K562 (cell line): Measurements from ENCODE around the gene FIBP. TPM values are rescaled to one million over a fixed set of nuclear protein-coding genes. Genes with fewer than 3 reads are reported as not detected.

Experiments
- ATAC-seq: fragments of 200-7000 bp; cut with Tn5 transposase; 3 replicates; pipeline ENCODE4 v1.9.1; 2020; ENCODE audit warnings: moderate library complexity
- BruUV-seq: library from RNA; stranded (reverse); fragments of 400-500 nt; replicated peaks from 2 replicates; lab custom pipeline; 2021; lab: Mats Ljungman, UMichigan
- CTCF ChIA-PET: fragments of 300-600 bp; formaldehyde crosslinking; extraction: SDS; loops from one replicate; lab custom pipeline; 2021; ENCODE audit warnings: low intra/inter-chr PET ratio; lab: Yijun Ruan, JAX
- POLR2A ChIA-PET: fragments of 300-600, 350-650 bp; sonication (Branson Sonifier 250); formaldehyde crosslinking; extraction: SDS; loops from one replicate; lab custom pipeline; 2021; ENCODE audit warnings: antibody characterized with exemption, inconsistent platforms; lab: Yijun Ruan, JAX
- DNase-seq, 4 experiments: peaks; one replicate each; pipeline versions ENCODE4 v3.0.0 to v3.0.0-alpha.2; 2011 to 2018; ENCODE audit warnings: low spot score in 3 of 4, mixed read lengths in 3 of 4; ENCODE audit errors: extremely low read depth in 1 of 4
- FAIRE-seq: peaks from 2 replicates; lab custom pipeline; 2011; peaks lifted over from hg19 to GRCh38; lab: Jason Lieb, UNC
- H2AFZ ChIP-seq: 2 replicates; pipeline ENCODE4 v1.6.0; 2011; ENCODE audit warnings: low read depth, low read length, control low read depth, inconsistent platforms
- H3K27ac ChIP-seq: fragments of 200-600 bp; 3 replicates; pipeline ENCODE4 v1.8.0; 2011; ENCODE audit warnings: low read depth, mild to moderate bottlenecking, control low read depth, inconsistent platforms, low read length, moderate library complexity, mixed read lengths; ENCODE audit errors: extremely low read depth
- H3K27me3 ChIP-seq, 2 experiments: fragments of 300-600 bp in 1 of 2; 2 replicates in 1 of 2; 3 replicates in 1 of 2; pipeline versions ENCODE4 v1.6.0 to v1.8.0; 2011; ENCODE audit warnings: inconsistent platforms in 2 of 2, low read length in 2 of 2, mild to moderate bottlenecking in 1 of 2, mixed read lengths in 1 of 2, moderate library complexity in 1 of 2; ENCODE audit not compliant: control insufficient read depth in 2 of 2, insufficient read depth in 2 of 2
- H3K36me3 ChIP-seq: fragments of 300-600 bp; 3 replicates; pipeline ENCODE4 v1.8.0; 2011; ENCODE audit warnings: mild to moderate bottlenecking, low read length, inconsistent platforms; ENCODE audit not compliant: control insufficient read depth, insufficient read depth
- H3K4me1 ChIP-seq, 2 experiments: fragments of 200-600 bp in 1 of 2; replicated peaks in 1 of 2; 2 replicates in 1 of 2; 3 replicates in 1 of 2; pipeline versions ENCODE4 v1.5.1 to v1.8.0; 2011; ENCODE audit warnings: inconsistent platforms in 2 of 2, low read length in 2 of 2, mild to moderate bottlenecking in 1 of 2, mixed read lengths in 1 of 2, moderate library complexity in 1 of 2; ENCODE audit not compliant: control insufficient read depth in 2 of 2, insufficient read depth in 2 of 2
- H3K4me2 ChIP-seq: 2 replicates; pipeline ENCODE4 v1.6.1; 2011; ENCODE audit warnings: low read length, control low read depth, inconsistent platforms, mixed read lengths; ENCODE audit not compliant: insufficient read depth
- H3K4me3 ChIP-seq: fragments of 200-600 bp; sonication (generic), shearing (Covaris generic); 2 replicates; pipeline ENCODE4 v1.5.1; 2016; ENCODE audit warnings: control low read depth, inconsistent platforms
- H3K79me2 ChIP-seq: fragments of 200-600 bp; 3 replicates; pipeline ENCODE4 v1.8.0; 2011; ENCODE audit warnings: low read length, inconsistent platforms; ENCODE audit not compliant: control insufficient read depth, insufficient read depth
- H3K9ac ChIP-seq, 2 experiments: 2 replicates each; pipeline versions ENCODE4 v1.6.0 to v1.6.1; 2011; ENCODE audit warnings: low read depth in 2 of 2, low read length in 2 of 2, control low read depth in 1 of 2, inconsistent platforms in 1 of 2, mild to moderate bottlenecking in 1 of 2, mixed read lengths in 1 of 2; ENCODE audit not compliant: insufficient read depth in 1 of 2
- H3K9me1 ChIP-seq: one replicate; pipeline ENCODE4 v1.6.0; 2011; ENCODE audit warnings: inconsistent platforms, mild to moderate bottlenecking, low read length, moderate library complexity; ENCODE audit not compliant: control insufficient read depth, insufficient read depth
- H3K9me3 ChIP-seq: replicated peaks from 2 replicates; pipeline ENCODE4 v1.5.1; 2011; ENCODE audit warnings: low read depth, low read length, inconsistent platforms; ENCODE audit not compliant: control insufficient read depth, insufficient read depth
- H4K20me1 ChIP-seq: replicated peaks from 2 replicates; pipeline ENCODE4 v1.6.1; 2011; ENCODE audit warnings: low read length, inconsistent platforms, mixed read lengths; ENCODE audit not compliant: control insufficient read depth, insufficient read depth
- MECOM ChIP-seq: fragments of 250-450 bp; sonication (Bioruptor Pico); IDR thresholded peaks from 2 replicates; pipeline ENCODE4 v1.8.0; 2022; ENCODE audit warnings: inconsistent platforms
- SPI1 ChIP-seq: IDR thresholded peaks from 2 replicates; pipeline ENCODE4 v1.6.1; 2011; ENCODE audit warnings: low read depth, low read length, control low read depth, borderline replicate concordance
- WGBS: fragments of 100-300 bp; shearing (Covaris generic); methylation state at CpG from one replicate; pipeline ENCODE4 v1.1.6; 2016; ENCODE audit warnings: low coverage, mixed read lengths; ENCODE audit not compliant: insufficient coverage; ENCODE audit errors: missing lambda C conversion rate; 5-methylcytosine and 5-hydroxymethylcytosine counted together
- in situ Hi-C: fragments of 300-500 bp; cut with MboI; formaldehyde crosslinking; loops from 4 replicates; pipeline ENCODE4 v1.15.0; 2018; ENCODE audit warnings: inconsistent platforms, mixed read lengths
- intact Hi-C: fragments of 100-400 bp; cut with micrococcal nuclease; formaldehyde crosslinking; loops from 2 replicates; pipeline ENCODE4 v1.14.2; 2022
- polyA plus RNA-seq, 8 experiments: library from polyadenylated mRNA; depleted of rRNA in 4 of 8; stranded (reverse) in 5 of 8; unstranded in 3 of 8; fragments of >200 nt; fragmentation: Nextera tagmentation in 2 of 8; fragmentation: Illumina TruSeq in 1 of 8; extraction: Ambion mirVana in 2 of 8; extraction: Trizol in 1 of 8; gene quantifications; 2 replicates each; pipeline versions ENCODE4 v1.2.1 to v1.2.3, GENCODE V29; 2011 to 2014; ENCODE audit warnings: inconsistent platforms in 1 of 8, missing spikeins in 1 of 8
- total RNA-seq, 7 experiments: library from RNA; depleted of rRNA in 6 of 7; stranded (reverse); fragments of >200 nt in 6 of 7; fragmentation: Illumina TruSeq in 2 of 7; extraction: Trizol in 2 of 7; gene quantifications; 2 replicates each; pipeline versions ENCODE4 v1.2.1 to v1.2.3, GENCODE V29; 2011 to 2021; ENCODE audit warnings: low replicate concordance in 1 of 7
- TF ChIP-seq, protein P1 (sequence below): fragments of 250-450 bp; sonication (Bioruptor Pico); IDR thresholded peaks from 2 replicates; pipeline ENCODE4 v1.5.0; 2021
- TF ChIP-seq, protein P2 (sequence below): fragments of 250-450 bp; sonication (Bioruptor Pico); IDR thresholded peaks from 2 replicates; pipeline ENCODE4 v1.5.0; 2021
- TF ChIP-seq, protein P3 (sequence below): fragments of 250-450 bp; sonication (Bioruptor Pico); IDR thresholded peaks from 2 replicates; pipeline ENCODE4 v1.4.0; 2020

FIBP gene
- total and polyA plus RNA-seq, 9 of the 15 experiments (the other 6 are each of a cell fraction or from before 2014, with no cell fraction given): 41.2 to 79.2 (median 48.6) TPM

DNA sequence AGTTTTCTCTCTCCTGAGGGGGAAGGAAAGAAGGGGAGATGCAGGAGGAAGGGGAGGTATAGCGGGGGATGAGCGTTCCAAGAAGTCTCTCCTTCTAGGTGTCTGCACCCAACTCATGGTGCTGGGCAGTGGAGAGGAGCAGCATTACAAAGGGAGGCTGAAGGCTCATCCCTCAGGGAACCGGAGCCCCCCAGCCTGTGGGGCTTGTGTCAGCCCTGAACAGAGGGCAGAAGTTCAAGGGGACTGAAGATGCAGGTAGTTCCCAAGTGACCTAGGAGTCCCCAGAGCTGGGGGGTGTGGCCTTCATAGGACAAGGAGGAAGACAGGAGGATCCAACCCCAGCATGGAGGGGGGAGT lies 28.8 kb upstream of the FIBP start (continued):
- TF ChIP-seq, protein P1, sequence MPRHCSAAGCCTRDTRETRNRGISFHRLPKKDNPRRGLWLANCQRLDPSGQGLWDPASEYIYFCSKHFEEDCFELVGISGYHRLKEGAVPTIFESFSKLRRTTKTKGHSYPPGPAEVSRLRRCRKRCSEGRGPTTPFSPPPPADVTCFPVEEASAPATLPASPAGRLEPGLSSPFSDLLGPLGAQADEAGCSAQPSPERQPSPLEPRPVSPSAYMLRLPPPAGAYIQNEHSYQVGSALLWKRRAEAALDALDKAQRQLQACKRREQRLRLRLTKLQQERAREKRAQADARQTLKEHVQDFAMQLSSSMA (CRISPR knock-in tag): no peak
- TF ChIP-seq MECOM (CRISPR knock-in tag): no peak
- TF ChIP-seq, protein P2, sequence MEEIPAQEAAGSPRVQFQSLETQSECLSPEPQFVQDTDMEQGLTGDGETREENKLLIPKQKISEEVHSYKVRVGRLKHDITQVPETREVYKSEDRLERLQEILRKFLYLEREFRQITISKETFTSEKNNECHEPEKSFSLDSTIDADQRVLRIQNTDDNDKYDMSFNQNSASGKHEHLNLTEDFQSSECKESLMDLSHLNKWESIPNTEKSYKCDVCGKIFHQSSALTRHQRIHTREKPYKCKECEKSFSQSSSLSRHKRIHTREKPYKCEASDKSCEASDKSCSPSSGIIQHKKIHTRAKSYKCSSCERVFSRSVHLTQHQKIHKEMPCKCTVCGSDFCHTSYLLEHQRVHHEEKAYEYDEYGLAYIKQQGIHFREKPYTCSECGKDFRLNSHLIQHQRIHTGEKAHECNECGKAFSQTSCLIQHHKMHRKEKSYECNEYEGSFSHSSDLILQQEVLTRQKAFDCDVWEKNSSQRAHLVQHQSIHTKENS (CRISPR knock-in tag): no peak
- TF ChIP-seq, all 486 proteins: peak for 0

DNA sequence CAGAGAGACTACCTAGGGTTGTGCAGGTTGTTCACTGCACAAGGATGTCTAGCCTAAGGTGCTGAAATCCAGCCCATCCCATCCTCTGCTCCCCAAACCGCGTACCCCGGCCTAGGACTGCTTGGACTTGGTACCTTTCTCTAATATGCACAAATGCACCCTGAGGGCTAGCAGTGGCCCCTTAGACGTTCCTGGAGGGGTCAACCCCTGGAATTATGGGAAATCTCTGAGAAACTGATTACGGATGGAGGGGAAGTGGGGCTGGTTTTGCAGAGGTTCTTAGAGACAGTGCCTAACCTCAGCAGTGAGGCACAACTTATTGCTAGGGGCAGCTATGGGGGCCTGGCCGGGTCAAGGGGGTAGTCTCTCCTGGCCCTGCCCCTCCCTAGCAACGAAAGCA lies 28.1 kb upstream of the FIBP start:
- ATAC-seq (no peak), FAIRE-seq (no peak), DNase-seq (no peak)
- H3K79me2 ChIP-seq: peaks cover 31% of the 10 kb centered on the region
- TF ChIP-seq SPI1: peak; percentile 12; the same call in 1 of the 2 replicates
- TF ChIP-seq, protein P3, sequence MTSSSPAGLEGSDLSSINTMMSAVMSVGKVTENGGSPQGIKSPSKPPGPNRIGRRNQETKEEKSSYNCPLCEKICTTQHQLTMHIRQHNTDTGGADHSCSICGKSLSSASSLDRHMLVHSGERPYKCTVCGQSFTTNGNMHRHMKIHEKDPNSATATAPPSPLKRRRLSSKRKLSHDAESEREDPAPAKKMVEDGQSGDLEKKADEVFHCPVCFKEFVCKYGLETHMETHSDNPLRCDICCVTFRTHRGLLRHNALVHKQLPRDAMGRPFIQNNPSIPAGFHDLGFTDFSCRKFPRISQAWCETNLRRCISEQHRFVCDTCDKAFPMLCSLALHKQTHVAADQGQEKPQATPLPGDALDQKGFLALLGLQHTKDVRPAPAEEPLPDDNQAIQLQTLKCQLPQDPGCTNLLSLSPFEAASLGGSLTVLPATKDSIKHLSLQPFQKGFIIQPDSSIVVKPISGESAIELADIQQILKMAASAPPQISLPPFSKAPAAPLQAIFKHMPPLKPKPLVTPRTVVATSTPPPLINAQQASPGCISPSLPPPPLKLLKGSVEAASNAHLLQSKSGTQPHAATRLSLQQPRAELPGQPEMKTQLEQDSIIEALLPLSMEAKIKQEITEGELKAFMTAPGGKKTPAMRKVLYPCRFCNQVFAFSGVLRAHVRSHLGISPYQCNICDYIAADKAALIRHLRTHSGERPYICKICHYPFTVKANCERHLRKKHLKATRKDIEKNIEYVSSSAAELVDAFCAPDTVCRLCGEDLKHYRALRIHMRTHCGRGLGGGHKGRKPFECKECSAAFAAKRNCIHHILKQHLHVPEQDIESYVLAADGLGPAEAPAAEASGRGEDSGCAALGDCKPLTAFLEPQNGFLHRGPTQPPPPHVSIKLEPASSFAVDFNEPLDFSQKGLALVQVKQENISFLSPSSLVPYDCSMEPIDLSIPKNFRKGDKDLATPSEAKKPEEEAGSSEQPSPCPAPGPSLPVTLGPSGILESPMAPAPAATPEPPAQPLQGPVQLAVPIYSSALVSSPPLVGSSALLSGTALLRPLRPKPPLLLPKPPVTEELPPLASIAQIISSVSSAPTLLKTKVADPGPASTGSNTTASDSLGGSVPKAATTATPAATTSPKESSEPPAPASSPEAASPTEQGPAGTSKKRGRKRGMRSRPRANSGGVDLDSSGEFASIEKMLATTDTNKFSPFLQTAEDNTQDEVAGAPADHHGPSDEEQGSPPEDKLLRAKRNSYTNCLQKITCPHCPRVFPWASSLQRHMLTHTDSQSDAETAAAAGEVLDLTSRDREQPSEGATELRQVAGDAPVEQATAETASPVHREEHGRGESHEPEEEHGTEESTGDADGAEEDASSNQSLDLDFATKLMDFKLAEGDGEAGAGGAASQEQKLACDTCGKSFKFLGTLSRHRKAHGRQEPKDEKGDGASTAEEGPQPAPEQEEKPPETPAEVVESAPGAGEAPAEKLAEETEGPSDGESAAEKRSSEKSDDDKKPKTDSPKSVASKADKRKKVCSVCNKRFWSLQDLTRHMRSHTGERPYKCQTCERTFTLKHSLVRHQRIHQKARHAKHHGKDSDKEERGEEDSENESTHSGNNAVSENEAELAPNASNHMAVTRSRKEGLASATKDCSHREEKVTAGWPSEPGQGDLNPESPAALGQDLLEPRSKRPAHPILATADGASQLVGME: no peak
- H3K27ac ChIP-seq: no peak overlapping the region
- H2AFZ ChIP-seq: no peak overlapping the region
- no peaks in the 10 kb centered on the region for H4K20me1 ChIP-seq
- H3K4me3 ChIP-seq: no peak overlapping the region
- POLR2A ChIA-PET: interaction anchor here (0.6 to 2.3 kb wide), 5 partner anchors 16 to 140 kb away, joined by 3 to 14 read pairs (median 3); partner anchors contain the start of gene FOSL1
- H3K4me2 ChIP-seq: no peak overlapping the region; the same call in 1 of the 2 replicates
- 66% methylated on average over 7 of the region's 7 CpGs for whole genome bisulfite sequencing
- in situ Hi-C loops: no loop called here
- H3K9me3 ChIP-seq: no peaks in the 10 kb centered on the region
- no peaks in the 10 kb centered on the region for H3K27me3 ChIP-seq
- BruUV-seq: no TSS peak
- H3K9me1 ChIP-seq: no peaks in the 10 kb centered on the region
- peaks cover 42 to 73% of the 10 kb centered on the region in 2 experiments for H3K4me1 ChIP-seq
- intact Hi-C loops: no loop called here
- CTCF ChIA-PET: no interaction called here
- H3K36me3 ChIP-seq: peaks cover 18% of the 10 kb centered on the region; the same call in 1 of the 3 replicates
- H3K9ac ChIP-seq: peak overlapping the region in 1 of 2 experiments; percentile 84; a peak in 1 of 4 replicates
